Measurements from ENCODE around the gene HOXC4.
A peak's percentile ranks its signal among the peaks of the same experiment; 100 is the strongest.

Gene HOXC4

DNA sequence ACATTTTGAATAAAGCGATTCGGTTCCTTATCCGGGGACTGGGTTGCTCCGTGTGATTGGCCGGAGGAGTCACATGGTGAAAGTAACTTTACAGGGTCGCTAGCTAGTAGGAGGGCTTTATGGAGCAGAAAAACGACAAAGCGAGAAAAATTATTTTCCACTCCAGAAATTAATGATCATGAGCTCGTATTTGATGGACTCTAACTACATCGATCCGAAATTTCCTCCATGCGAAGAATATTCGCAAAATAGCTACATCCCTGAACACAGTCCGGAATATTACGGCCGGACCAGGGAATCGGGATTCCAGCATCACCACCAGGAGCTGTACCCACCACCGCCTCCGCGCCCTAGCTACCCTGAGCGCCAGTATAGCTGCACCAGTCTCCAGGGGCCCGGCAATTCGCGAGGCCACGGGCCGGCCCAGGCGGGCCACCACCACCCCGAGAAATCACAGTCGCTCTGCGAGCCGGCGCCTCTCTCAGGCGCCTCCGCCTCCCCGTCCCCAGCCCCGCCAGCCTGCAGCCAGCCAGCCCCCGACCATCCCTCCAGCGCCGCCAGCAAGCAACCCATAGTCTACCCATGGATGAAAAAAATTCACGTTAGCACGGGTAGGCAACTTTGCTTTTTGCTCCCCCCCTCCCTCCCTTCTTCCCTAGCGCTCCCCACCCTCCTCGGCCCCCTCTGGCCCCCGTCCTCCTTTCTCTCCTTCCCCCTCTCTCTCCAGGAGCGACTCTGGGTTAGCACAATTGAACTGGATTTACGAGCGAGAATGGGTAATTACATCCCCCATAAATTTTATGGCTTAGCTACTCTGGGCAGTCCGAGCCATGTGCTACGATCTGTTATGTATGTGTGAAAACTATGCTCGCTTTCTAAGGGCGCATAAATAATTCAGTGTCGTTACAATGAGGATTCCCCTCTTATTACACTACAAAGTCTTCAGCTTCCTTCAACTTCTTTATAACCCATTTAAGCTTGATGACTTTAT lies at the start of gene HOXC4:
HOXC4 (plus strand) TSS at position 85 of the 991 bp plus-strand sequence; CDS start at position 173, 88 bp downstream.
- DNase-seq (ENCODE audit: low read depth in 2 of 2): no peak

GRCh38 chr12:54004063-54004840 lies 49.4 kb upstream of the HOXC4 start:
- no peak for DNase-seq (ENCODE audit: low read depth in 2 of 2)

DNA sequence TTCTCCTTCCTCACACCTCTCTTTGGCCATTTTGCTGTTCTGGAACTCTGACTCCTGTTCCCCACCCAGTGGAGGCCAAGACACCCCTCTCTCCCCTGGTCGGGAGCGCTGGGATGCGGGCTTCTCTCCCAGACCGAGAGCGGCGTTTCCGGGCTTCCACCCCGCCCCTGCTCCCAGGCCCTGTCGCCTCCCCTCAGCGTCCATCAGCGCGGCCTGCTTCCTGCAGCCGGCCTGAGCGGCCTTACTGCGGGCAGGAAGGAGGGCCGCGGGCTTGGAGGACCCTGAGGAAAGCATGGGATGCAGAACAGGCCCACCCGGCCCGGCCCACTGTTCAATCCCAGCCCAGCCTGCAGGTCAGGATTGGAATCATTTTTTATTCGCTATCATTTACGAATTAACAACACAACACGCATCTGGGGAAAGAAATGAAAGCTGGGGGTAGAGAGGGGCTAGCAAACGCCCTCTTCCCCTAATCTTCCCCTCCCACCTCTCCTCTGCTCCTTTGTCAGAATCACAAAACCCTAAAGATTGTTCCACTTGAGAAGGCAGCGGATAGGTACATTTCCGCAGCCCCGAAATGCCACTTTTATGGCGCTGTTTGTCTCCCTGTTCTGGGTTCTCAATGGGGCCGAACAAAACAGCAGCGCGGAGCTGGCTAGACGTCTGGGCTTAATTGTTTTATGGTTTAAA lies 48.6 kb upstream of the HOXC4 start:
- DNase-seq (ENCODE audit: low read depth in 2 of 2): no peak

DNA sequence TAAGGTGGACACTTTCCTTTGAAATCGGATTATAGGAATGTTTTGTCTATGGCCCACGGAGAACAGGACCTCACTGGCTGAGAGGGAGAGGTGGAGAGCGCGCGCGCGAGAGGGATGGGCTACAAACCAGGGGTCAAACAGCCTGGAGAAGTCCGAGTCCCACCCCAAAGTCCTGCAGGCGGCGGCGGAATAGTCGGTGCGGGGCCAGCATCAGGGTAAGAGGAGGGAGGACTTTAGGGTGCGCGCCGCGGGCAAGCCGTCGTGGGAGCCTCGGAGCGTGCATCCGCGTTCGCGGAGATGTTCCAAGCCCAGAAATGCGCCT lies 48.1 kb upstream of the HOXC4 start:
- DNase-seq (ENCODE audit: low read depth in 2 of 2): no peak

DNA sequence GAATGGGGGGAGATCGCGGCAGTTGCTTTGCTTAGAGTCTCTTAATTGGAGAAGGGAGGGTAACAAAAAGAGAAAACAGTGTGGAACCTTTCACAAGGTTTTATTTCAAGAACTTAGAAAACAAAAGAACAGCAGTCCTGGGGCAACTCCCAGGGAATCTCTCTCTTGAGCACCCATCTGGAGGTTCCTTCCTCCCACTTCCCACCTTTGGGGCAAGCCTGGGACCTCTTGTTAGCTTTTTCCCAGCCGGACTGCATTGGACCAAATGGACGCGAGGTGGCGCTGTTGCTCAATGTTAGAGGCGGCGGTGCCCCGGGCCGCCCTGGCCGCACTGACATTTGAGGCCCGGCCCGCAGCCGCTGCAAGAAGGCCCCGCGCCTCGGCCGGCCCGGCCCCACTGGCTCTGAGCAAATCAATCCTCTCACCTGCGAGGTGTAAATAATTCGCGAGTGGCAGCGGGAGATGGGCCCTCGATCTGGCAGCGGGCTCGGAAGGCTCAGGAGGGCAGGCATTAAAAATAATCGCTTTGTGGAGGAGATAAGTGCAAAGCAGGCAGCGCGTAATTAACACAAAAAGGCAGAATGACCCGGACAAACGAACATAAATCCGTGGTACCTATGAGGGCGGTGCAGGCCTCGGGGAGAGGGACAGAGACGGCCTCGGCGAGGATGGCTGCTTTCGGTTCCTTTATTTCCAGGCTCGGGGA lies 47.6 kb upstream of the HOXC4 start:
- DNase-seq (ENCODE audit: low read depth in 2 of 2): peak; percentile 70 to 78

DNA sequence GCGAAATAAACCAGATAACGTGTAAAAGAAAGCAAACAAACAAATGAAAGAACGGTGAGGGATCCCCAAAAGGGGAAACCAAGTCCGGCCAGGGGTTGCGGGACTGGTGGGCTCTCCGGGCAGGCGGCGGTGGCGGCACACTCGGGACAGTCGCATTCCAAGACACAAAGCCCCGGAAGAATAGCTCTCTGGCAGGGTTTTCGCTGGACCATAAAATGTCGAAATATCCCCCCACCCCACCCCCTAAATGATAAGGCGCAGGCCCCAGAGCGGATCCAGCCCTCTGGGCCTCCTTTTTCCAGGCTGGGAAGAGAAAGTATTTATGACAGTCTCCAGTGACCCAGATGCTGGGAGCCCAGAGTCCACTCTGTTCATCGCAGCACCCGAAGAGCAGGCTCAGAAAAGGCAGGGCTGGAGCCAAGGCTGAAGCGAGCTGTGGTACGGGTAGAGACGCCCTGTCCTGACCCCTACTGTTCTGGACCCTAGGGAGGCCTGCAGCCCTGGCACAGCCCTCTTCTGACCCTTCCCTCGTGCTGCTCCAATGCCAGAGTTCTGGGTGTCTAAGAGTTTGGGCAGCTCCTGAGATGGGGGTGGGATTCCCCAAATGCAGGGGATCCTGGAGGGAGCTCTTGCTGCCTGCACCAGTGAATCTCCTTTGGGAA lies 46.9 kb upstream of the HOXC4 start:
- no peak for DNase-seq (ENCODE audit: low read depth in 2 of 2)

- DNase-seq (ENCODE audit: low read depth in 2 of 2): no peak
These were observed 45.9 kb upstream of the HOXC4 start for GRCh38 chr12:54007538-54008259.

DNA sequence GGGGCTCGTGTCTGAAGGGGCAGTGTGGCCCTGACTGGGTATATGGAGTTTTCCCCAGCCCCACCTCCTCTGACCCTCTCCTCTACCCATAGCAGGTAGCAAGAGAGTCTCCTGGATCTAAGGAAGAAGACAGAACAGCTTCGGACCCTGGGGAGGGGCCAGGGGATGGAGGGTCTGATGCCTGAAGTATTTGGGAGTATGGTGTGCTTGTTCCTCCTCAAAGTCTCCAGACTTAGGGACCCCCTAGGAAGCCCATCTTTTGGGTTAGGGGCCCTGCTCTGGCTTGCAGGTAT lies 45.4 kb upstream of the HOXC4 start:
- DNase-seq (ENCODE audit: low read depth in 2 of 2): no peak

- no peak for DNase-seq (ENCODE audit: low read depth in 2 of 2)
These were observed 44.2 kb upstream of the HOXC4 start for GRCh38 chr12:54009171-54010052.

- DNase-seq (ENCODE audit: low read depth in 2 of 2): no peak
These were observed 43.3 kb upstream of the HOXC4 start for GRCh38 chr12:54010053-54010971.

GRCh38 chr12:54010972-54011664 lies 42.5 kb upstream of the HOXC4 start:
- DNase-seq (ENCODE audit: low read depth in 2 of 2): no peak

DNA sequence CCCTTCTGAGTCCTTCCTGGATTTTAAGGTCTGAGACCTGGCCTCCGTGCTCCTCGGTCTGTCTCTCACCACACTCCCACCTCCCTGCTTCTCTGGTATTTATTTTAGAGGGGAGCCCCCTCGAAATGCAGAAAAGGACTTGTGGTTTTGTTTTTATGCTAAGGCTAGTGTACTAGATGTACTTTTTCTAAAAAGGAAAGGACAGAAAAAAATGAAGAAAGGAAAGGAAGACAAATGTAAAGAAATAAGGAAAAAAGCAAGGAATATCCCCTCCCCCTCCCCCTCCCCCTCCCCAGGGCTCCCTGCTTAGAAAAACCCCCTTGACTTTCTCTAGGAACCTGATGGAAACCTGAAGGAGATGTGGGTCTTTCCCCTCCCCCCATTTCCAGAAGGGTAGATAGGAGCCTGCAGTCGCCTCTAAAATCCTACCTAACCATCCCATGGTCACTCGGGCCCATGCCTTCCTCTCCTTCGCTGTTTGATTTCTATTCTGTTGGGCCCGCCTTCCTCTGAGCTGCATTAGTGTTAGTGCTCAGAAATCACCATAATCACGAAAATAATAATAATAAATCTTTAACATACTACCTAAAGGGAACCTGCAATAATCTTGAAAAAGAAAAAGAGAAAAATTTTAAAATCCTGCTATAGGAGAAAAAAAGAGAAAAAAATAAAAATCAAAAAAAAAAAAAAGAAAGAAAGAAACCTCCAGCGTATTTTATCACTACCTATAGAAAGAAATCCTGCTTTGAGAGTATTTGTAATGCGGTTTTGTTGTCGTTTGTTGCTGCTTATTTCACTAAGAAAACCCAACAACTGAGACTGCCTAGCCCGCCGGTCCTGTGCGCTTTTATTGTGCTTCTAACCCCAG lies 41.7 kb upstream of the HOXC4 start:
- DNase-seq (ENCODE audit: low read depth in 2 of 2): no peak

GRCh38 chr12:54012631-54013409 lies 40.8 kb upstream of the HOXC4 start:
- no peak for DNase-seq (ENCODE audit: low read depth in 2 of 2)

- no peak for DNase-seq (ENCODE audit: low read depth in 2 of 2)
These were observed 39.1 kb upstream of the HOXC4 start for GRCh38 chr12:54014377-54015017.
